HG03097 (cell line): ENCODE data around the gene LRRC32.
"Not testable (repeated sequence)": the region's sequence is repeated elsewhere in the genome, so short reads cannot be mapped to it uniquely, and the experiment has no call there.

Source experiments
- ATAC-seq: cut with Tn5 transposase; IDR thresholded peaks from one replicate; pipeline ENCODE4 v1.9.1; 2021; ENCODE audit not compliant: unreplicated experiment, low FRiP score

Gene LRRC32

GRCh38 chr11:76617553-76618265 lies 52.8 kb downstream of the LRRC32 start:
- ATAC-seq: no peak

GRCh38 chr11:76616676-76617552 lies 53.6 kb downstream of the LRRC32 start:
- no peak for ATAC-seq

- no peak for ATAC-seq
Observed at GRCh38 chr11:76615950-76616349, 54.6 kb downstream of the LRRC32 start.

- ATAC-seq: no peak
Observed at GRCh38 chr11:76614471-76615179, 55.9 kb downstream of the LRRC32 start.

- no peak for ATAC-seq
Observed at GRCh38 chr11:76613901-76614300, 56.6 kb downstream of the LRRC32 start.

- no peak for ATAC-seq
Observed at GRCh38 chr11:76612226-76612625, 58.3 kb downstream of the LRRC32 start.

- ATAC-seq: no peak
Observed at GRCh38 chr11:76610871-76611475, 59.6 kb downstream of the LRRC32 start.

- ATAC-seq: no peak
Observed at GRCh38 chr11:76610371-76610770, 60.2 kb downstream of the LRRC32 start.

- ATAC-seq: no peak
Observed at GRCh38 chr11:76609736-76610370, 60.7 kb downstream of the LRRC32 start.

- ATAC-seq: not testable (repeated sequence)
Observed at GRCh38 chr11:76608879-76609460, 61.6 kb downstream of the LRRC32 start.

- not testable (repeated sequence) for ATAC-seq
Observed at GRCh38 chr11:76608228-76608627, 62.3 kb downstream of the LRRC32 start.
